AG08396 (cell line): ENCODE measurements around the gene CHCHD5.
A peak's percentile ranks its signal among the peaks of the same experiment; 100 is the strongest.
"Not testable (repeated sequence)": the region's sequence is repeated elsewhere in the genome, so short reads cannot be mapped to it uniquely, and the experiment has no call there.

Experiments
- DNase-seq: peaks from one replicate; pipeline ENCODE4 v3.0.0; 2012; ENCODE audit warnings: low spot score, mixed read lengths

The CHCHD5 gene, protein sequence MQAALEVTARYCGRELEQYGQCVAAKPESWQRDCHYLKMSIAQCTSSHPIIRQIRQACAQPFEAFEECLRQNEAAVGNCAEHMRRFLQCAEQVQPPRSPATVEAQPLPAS

DNA sequence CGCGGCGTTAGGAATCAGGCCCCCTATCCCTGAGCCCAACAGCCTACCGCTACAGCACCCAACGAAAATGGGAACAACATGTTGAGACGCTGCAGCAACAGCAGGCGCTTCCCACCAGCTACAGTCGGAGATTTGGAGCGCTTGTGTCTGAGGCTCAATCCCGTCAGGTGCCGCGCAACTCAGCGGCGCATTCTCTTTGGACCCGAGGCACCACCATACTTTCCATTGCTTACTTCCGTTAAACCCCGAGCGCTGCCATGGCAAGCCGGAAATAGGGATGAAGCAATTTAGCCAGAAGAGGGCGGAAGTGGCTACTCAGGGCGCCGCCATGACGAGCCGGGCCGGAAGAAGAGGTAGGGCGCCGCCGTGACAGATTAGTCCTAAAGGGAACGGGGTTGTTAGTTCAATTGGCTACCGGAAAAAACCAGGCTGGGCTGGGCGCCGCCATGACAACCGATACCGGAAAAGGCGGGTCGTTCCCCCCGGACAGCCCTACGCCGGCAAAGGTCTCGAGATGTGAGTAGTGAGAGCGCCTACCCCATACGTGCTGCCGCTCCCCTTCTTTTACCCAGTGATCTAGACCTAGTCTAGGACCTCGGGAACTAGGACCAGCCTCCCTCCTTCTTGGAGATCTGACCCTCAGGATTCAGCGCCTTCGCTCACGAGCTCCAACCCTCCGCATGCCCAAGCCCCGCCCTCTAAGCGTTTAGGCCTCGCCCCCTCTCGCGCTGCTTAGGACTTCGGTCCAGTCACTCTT, at the start of gene CHCHD5:
CHCHD5 (plus strand) TSS at position 476 of the 757 bp plus-strand sequence; CDS start at position 515, 39 bp downstream.
- peak; percentile 85 for DNase-seq

DNA sequence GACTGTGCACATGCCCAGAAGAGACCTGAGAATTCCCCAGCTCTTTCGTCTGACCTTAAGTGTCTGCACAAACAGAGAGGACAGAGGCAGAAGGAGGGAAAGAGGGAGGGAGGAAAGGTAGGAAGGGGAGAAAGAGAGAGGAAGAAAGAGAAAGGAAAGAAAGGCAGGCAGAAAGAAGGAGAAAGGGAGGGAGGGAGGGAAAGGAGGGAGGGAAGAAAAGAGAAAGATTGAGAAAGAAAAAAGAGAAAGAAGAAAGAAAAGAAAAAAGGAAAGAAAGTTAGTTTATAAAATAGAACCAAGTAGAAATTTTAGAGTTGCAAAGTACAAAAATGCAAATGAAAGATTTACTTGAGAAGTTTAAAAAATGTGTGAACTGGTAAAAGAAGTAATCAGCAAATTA, 49.6 kb upstream of the CHCHD5 start:
- no peak for DNase-seq

DNA sequence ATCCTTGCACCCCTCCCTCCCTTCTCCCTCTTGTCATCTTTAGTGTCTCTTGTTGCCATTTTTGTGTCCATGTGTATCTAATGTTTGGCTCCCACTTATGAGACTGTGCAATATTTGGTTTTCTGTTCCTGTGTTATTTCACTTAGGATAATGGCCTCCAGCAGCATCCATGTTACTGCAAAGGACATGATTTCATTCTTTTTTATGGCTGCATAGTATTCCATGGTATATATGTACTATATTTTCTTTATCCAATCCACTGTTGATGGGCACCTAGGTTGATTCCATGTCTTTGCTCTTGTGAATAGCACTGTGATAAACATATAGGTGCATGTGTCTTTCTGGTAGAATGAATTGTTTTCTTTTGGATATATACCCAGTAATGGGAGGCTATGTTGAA, 47.7 kb upstream of the CHCHD5 start:
- DNase-seq, result not testable (repeated sequence)

DNA sequence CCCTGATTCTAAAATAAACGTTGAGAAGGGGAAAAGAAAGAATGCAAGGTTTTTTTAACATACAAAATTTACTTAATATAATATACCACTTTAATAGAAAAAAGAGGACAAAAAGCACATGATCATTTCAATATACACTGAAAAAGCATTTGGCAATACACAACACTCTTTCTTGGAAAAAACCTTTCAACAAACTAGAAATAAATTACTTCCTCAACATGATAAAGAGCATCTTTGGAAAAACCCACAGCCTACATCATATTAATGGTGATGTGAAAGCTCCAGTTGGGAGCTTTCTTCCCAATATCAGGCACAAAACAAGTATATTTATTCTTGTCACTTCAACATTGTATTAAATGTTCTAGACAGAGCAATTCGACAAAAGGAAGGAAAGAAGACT, 45.1 kb upstream of the CHCHD5 start:
- no peak for DNase-seq

DNA sequence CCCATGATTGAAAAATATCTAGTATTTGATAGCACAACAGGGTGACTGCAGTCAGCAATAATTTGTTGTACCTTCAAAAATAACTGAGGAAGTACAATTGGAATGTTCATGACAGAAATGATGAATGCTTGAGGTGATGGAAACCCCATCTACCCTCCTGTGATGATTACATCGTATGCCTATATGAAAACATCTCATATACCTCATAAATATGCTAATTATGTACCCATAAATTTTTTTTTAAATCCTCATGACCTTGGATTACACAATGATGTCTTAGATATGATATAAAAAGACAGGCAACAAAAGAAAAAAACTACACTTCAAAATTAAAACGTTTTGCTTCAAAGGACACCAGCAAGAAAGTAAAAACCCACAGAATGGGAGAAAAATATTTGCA, 43.5 kb upstream of the CHCHD5 start:
- DNase-seq, result no peak

DNA sequence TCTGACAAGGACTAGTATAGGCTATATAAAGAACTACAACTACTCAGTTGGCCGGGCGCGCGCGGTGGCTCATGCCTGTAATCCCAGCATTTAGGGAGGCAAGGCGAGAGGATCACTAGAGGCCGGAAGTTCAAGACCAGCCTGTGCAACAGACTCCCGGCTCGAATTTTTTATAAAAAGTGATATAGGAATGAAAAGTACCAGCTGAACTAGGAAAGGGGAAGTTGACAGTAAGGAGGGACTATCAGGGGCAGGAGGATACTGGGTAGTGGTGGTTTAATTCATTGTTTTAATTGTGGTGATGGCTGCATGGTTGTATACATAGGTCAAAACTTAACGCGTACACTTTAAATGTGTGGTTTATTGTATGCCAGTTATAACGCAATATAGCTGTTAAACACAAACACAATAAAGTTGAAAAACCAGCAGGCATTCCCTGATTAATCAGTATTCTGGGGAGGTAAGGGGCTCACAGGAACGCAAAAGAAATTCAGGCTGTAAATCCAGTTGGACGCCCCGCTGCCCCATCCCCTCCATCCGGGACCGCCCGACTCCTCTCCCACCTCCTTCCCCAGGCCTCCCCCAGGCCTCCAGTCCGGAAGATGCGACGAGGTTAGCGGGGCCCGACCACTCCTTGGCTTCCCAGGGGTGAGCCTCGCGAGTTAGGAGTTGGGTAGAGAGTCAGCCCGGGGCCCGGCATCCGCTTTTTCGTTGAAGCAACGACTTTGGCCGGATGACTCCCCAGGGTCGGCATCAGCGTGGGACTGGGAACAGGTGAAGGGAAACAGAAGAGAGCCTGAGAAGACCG, 42.9 kb upstream of the CHCHD5 start:
- peak; percentile 75 for DNase-seq

DNA sequence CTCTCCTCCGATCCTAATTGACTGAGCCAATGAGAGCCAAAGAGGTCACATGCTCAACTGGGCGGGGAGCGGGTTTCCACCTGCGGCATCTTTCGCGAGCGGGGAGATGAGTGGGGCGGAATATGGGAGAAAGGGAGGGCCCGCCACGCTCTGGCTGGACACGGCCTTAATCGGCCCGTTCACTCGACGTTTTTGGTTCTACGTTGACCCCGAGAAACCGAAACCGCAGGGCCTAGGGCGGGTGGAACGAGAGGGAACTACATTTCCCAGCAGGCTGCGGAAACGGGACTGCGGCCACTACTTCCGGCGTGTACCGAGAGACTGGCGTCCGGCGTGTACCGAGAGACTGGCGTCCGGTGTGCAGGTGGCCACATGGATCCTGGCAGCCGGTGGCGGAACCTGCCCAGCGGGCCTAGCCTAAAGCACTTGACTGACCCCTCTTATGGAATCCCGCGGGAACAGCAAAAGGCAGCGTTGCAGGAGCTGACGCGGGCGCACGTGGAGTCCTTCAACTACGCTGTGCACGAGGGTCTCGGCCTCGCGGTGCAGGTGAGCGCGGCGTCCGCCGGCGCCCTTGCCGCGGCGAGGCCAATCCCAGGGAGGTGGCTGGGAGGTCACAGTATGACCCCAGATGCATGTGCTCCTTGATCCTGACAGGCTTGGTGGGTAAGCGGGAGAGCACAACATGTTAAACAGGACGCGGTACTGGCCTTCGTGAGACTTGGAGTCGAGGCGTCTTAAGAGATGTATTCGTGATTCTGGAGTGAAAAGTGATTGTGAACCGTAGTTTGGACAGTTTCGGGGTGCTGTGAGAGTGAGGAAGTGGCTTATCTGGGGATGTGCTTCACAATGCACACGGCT, 42.1 kb upstream of the CHCHD5 start, which contains the start of gene POLR1B:
POLR1B (plus strand) TSS at position 343 of the 861 bp plus-strand sequence; CDS start at position 373, 30 bp downstream.
- peak; percentile 86 for DNase-seq

DNA sequence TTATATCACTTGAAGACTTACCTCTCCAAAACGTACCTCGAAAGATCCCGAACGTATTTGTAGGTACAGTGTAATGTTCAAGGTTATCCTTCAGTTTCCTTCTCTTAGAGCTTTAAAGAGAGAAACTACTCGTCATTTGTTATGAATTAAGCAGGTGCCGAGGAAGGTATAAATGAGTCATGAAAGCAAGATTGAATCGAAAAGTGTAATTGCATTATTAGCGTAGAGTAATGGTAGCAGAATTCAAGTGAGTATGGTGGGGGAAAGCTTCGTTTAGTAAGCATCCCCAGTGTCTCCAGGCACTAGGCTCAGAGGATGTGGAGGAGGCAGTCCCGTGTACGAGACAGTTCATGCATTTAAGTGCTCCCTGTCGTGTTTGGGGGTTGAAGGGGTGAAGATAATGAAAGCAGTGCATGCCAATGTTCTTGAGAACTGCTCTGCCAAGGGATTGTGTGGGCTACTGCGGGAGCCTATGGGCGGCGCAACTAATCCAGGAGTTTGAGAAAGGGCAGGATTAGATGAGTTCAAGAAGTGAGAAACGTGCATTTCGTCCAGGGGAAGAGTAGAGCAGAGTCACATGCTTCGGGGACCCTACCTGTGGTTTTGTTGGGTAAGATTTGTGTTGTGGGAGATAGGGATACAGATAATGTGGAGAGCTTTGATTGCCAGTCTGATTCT, 41.3 kb upstream of the CHCHD5 start:
- no peak for DNase-seq

DNA sequence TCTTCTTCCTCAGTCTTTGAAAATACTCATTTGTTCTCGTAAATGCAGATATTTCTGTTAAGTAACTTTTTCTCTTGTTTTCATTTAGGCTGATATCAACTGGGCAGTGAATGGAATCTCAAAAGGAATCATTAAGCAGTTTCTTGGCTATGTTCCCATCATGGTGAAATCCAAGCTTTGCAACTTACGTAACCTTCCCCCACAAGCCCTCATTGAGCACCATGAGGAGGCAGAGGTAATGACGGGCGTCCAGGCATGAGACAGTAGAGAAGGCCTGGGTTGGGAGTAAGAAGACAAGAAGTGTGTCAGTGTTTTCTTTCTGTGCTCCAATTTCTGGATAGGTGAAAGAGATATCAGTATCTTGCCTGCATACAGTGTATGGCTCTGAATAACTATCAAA, 37.1 kb upstream of the CHCHD5 start:
- DNase-seq, result peak; percentile 18

DNA sequence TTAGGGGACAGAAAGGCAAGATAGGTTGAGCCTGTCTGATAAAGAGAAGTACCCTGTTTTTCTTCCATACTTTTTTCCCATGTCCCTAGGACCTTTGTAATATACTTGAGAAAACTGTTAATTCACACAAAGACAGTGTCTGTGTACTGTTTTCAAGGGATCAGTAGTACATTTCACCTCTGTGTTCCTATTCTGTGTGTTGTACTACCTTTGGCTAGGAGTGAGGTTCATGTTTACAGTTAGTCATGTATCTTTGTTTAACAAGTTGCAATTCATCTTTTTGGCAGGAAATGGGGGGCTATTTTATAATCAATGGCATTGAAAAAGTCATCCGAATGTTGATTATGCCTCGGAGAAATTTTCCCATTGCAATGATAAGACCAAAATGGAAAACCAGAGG, 35.4 kb upstream of the CHCHD5 start:
- DNase-seq, result no peak

DNA sequence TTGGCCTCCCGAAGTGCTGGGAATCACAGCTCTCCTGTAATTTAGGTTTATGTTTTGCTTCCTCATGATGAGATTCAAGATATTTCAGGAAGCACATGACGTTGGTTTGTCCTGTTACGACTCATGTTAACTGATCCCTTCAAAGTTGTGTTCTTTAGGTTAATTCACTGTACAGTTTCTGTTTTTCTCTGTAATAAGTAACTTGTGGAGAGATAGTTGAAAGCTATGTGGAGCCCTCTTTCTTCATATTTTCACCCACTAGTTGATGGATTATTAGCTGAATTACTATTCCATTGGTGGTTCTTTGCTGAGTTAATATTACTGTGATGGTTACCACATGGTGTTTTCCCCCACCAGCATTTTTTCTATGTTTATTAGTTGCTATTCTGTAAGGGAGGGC, 18.3 kb upstream of the CHCHD5 start:
- DNase-seq, result no peak

DNA sequence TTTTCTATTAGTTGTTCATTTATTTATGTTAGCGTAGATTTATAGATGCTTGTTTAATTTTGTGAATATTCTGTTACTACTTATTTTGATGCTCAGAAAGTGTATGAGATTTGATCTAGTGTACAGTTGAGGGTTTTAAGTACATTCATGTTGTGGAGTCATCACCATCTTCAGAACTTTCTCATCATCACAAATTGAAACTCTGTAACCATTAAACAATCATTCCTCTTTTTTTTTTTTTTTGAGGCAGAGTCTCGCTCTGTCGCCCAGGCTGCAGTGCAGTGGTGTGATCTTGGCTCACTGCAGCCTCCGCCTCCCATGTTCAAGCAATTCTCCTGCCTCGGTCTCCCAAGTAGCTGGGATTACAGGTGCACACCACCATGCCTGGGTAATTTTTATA, 17.9 kb upstream of the CHCHD5 start:
- not testable (repeated sequence) for DNase-seq

DNA sequence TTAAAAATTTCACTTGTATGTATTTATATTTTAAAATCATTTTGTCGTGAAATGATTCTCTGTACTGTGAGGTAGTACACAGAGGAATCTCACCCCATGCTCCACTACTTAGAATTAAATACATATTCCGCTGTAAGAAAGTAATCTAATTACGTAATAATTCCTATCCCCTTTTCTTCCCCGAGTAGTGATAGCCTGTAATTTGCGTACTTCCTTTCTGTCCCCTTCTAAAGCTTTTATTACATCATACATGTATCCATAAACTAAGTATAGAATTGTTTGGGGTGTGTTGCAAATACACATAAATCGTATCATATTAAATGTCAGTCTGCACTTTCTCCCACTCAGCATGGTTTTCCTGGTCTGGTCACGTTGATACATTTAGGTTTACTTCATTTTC, 12.4 kb upstream of the CHCHD5 start:
- no peak for DNase-seq

DNA sequence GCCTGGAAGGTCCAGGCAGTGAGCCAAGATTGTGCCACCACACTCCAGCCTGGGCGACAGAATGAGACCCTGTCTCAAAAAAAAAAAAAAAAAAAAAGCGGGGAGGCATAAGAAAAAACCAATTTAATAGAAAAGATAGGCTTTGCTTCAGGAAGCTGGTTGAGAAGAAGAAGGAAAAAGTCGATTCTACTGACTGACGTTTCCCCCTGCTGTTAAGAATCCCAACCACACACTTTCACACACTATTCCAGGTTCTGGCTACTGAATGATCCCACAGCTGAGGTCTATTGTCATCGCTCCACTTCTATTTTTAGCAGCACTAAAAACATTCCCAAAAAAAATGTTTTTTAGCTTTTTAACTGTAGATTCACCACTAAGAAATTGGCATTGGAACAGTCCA, 6.7 kb upstream of the CHCHD5 start:
- peak; percentile 21 for DNase-seq

DNA sequence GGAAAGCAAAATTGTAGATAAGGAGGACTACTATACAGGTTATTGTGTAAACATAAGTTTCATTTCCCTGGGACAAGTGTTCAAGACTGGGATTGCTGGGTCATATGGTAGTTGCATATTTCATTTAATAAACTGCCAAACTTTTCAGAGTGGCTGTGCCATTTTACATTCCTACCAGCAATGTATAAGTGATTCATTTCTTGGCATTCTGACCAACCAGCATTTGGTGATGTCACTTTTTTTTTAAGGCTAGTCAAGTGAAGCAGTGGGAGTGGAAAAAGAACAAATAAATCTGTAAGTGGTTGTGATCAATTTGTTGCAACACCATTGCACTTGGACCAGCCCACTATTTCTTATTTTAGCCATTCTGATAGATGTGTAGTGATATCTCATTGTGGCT, 5.2 kb upstream of the CHCHD5 start:
- DNase-seq, result peak; percentile 16

DNA sequence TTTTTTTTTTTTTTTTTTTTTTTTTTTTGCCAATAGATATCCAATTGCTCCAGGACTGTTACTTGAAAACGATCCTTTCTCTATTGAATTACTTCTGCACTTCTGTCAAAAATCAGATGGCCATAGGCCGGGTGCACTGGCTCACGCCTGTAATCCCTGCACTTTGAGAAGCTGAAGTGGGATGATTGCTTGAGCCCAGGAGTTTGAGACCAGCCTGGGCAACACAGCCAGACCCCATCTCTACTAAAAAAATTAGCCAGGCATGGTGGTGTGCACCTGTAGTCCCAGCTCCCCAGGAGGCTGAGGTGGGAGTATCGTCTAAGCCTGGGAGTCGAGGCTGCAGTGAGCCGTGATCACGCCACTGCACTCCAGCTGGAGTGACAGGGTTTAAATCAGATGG, 4.3 kb upstream of the CHCHD5 start:
- DNase-seq, result no peak

DNA sequence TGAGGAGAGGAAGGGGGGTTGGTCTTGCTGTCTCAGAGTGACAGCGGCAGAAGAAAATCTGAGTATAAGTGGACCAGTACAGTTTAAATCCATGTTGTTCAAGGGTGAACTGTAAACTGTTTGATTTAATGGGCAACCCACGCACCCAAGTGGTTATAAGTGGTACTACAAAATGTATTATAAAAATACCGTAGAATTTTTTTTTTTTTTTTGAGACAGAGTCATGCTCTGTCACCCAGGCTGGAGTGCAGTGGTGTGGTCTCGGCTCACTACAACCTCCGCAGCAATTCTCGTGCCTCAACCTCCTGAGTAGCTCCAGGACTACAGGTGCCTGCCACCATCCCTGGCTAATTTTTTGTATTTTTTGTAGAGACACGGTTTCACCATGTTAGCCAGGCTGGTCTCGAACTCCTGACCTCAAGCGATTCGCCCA, 2.1 kb upstream of the CHCHD5 start:
- peak; percentile 18 for DNase-seq

DNA sequence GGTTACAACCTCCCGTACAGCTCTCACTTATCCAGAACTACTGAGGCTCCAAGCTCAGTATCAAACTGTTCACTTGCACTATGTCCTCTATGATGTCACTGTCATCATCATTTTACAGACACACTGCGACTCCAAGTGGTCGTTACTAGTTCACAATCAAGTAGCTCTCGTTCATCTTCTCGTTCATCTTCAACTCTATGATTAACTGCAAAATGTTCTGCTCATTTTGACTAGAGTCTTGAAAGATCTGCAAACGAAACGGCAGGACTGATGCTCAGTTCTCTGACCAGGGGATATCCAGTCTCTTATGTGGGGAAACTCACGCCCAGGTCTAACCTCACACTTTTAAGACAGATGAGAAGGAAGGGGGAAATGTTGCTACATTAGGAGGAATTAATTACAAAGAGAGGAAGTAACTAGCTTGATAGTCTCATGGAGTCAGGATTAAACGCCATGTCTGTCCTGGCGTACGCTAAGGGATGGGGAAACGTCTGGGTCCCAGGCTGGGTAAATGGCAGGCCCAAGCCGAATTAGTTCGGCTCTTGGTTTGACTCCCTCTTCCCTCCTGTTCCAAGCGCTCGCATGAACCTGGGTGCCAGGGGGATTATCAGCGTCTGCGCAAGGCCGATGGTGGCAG, 794 bp upstream of the CHCHD5 start:
- no peak for DNase-seq

DNA sequence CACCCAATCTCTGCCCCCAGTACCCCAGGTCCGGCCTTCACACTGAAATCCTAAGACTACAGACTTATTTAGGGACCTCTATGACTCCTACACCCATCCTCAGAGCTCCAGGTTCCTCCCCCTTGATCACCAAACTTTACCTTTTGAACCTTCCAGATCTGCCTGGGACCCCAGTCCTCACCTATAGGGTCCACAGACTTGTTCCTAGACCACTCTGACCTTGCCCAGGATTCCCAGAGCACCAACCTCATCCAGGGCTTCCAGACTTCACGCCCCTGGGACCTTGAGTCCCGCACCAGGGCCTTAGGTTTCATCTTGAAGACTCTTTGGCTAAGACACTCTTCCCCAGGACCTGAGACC, 462 bp downstream of the CHCHD5 start:
- no peak for DNase-seq

DNA sequence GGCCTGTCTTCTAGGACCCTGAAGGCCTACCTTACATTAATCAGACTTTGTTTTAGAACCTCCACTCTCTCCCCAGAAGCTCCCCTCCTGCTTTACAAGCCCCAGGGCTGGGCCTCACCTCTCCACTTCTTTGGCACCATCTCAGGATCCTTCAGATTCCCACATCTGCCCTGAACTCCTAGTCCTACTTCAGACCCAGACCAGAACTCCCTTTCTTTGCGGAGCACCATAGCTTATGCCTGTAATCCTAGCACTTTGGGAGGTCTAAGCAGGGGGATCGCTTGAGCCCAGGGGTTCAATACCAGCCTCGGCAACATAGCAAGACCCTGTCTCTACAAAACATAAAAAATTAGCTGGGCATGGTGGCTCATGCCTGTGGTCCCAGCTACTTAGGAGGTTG, 991 bp downstream of the CHCHD5 start:
- no peak for DNase-seq

DNA sequence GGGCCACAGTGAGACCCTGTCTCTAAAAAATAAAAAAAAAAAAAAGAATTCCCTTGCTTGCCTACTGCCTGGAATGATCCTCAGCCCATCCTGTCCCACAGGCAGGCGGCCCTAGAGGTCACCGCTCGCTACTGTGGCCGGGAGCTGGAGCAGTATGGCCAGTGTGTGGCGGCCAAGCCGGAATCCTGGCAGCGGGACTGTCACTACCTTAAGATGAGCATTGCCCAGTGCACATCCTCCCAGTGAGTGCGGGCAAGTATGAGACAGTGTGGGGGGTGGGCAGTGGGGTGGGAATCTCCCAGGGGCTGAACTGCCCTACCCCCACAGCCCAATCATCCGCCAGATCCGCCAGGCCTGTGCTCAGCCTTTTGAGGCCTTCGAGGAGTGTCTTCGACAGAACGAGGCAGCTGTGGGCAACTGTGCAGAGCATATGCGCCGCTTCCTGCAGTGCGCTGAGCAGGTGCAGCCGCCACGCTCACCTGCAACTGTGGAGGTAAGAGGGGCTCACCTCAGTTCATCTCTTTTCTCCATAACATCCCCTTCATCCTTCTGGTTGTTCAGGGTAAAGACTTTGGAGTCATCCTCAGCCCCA, 1.6 kb downstream of the CHCHD5 start:
- DNase-seq, result no peak
